ENCODE measurements around the gene PLOD3.
"Not testable (repeated sequence)": the region's sequence is repeated elsewhere in the genome, so short reads cannot be mapped to it uniquely, and the experiment has no call there.

PLOD3 gene

DNA sequence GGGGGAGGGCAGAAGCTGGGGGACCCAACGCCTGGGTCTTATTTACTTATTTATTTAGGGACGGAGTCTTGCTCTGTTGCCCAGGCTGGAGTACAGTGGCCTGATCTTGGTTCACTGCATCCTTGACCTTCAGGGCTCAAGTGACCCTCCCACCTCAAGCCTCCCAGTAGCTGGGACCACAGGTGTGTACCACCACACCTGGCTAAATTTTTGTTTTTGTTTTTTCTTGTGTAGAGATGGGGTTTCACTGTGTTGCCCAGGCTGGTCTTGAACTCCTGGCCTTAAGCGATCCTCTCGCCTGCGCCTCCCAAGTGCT lies 14.8 kb downstream of the PLOD3 start:
- Histone ChIP-seq H3K79me2 (ENCODE audit: low read length) (no peaks in the 10 kb centered on the region), H3K27ac (ENCODE audit: low read length) (no peak overlapping the region), H3K4me3 (ENCODE audit: low read length) (no peak overlapping the region), H3K4me2 (ENCODE audit: low read length) (no peak overlapping the region), H3K27me3 (ENCODE audit: low read depth, low read length) (no peaks in the 10 kb centered on the region), H2AFZ (ENCODE audit: low read depth, low read length) (no peak overlapping the region), H3K9ac (ENCODE audit: low read length) (no peak overlapping the region), H3K4me1 (ENCODE audit: low read length) (no peaks in the 10 kb centered on the region), H3K36me3 (replicated peaks; ENCODE audit: low read depth, low read length) (no peaks in the 10 kb centered on the region), H4K20me1 (ENCODE audit: insufficient read depth, low read length) (no peaks in the 10 kb centered on the region), H3K9me3 (ENCODE audit: insufficient read depth, low read length) (no peaks in the 10 kb centered on the region)
- TF ChIP-seq, protein P1, sequence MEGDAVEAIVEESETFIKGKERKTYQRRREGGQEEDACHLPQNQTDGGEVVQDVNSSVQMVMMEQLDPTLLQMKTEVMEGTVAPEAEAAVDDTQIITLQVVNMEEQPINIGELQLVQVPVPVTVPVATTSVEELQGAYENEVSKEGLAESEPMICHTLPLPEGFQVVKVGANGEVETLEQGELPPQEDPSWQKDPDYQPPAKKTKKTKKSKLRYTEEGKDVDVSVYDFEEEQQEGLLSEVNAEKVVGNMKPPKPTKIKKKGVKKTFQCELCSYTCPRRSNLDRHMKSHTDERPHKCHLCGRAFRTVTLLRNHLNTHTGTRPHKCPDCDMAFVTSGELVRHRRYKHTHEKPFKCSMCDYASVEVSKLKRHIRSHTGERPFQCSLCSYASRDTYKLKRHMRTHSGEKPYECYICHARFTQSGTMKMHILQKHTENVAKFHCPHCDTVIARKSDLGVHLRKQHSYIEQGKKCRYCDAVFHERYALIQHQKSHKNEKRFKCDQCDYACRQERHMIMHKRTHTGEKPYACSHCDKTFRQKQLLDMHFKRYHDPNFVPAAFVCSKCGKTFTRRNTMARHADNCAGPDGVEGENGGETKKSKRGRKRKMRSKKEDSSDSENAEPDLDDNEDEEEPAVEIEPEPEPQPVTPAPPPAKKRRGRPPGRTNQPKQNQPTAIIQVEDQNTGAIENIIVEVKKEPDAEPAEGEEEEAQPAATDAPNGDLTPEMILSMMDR (IDR thresholded peaks at IDR 0.05; ENCODE audit: low read depth, low read length) = no peak
- TF ChIP-seq EZH2phosphoT487 (IDR thresholded peaks at IDR 0.05; ENCODE audit: low read depth) = no peak

DNA sequence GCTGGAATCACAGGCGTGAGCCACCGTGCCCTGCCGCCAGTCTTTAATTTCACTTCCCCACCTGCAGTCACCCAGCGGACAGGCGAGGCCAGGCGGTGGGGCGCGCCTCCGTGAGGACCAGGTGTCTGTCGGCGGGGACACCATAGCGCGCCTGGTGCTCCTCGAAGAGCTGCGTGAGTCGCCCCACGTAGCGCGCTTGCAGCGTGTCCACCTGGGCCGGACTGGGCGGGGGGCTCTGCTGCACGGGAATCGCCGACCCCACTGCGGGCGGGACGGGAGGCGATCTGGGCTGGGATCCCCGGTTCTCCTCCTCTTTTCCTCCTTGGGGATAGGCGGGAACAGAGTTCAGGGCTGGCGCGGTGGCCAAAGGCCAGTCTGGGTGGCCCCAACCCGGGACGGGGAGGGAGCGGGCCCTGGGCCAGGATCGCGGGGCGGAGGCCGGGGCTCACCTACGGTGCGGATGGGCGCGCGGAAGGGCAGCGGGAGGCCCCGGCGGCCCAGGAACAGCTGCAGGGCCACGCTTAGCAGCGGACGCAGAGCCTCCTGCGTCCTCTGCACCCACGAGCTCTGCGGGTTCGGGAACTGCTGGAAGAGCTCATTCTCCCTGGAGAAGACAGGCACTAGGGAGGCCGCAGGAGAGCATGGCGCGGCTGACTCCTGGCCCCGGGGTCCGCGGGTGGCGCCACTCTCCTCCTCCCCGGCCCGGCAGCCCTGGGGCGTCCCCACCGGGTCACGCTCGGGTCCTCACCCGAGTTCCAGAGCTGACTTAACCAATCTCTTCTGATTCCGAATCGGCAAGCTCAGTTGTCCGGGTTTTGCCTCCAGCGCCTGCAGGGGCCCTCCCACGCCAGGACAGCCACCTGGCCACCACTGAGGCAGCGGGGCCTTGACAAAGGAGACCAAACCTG lies 15.4 kb downstream of the PLOD3 start:
- Histone ChIP-seq H3K27ac (ENCODE audit: low read length) (no peak overlapping the region), H3K4me1 (ENCODE audit: low read length) (no peaks in the 10 kb centered on the region), H4K20me1 (ENCODE audit: insufficient read depth, low read length) (no peaks in the 10 kb centered on the region), H3K4me2 (ENCODE audit: low read length) (no peak overlapping the region), H3K9ac (ENCODE audit: low read length) (no peak overlapping the region), H3K36me3 (replicated peaks; ENCODE audit: low read depth, low read length) (no peaks in the 10 kb centered on the region), H3K27me3 (ENCODE audit: low read depth, low read length) (no peaks in the 10 kb centered on the region), H3K4me3 (ENCODE audit: low read length) (no peak overlapping the region), H3K79me2 (ENCODE audit: low read length) (no peaks in the 10 kb centered on the region), H3K9me3 (ENCODE audit: insufficient read depth, low read length) (no peaks in the 10 kb centered on the region), H2AFZ (ENCODE audit: low read depth, low read length) (no peak overlapping the region)
- no peak for TF ChIP-seq EZH2phosphoT487 (IDR thresholded peaks at IDR 0.05; ENCODE audit: low read depth)
- TF ChIP-seq, protein P1 (IDR thresholded peaks at IDR 0.05; ENCODE audit: low read depth, low read length) = no peak

DNA sequence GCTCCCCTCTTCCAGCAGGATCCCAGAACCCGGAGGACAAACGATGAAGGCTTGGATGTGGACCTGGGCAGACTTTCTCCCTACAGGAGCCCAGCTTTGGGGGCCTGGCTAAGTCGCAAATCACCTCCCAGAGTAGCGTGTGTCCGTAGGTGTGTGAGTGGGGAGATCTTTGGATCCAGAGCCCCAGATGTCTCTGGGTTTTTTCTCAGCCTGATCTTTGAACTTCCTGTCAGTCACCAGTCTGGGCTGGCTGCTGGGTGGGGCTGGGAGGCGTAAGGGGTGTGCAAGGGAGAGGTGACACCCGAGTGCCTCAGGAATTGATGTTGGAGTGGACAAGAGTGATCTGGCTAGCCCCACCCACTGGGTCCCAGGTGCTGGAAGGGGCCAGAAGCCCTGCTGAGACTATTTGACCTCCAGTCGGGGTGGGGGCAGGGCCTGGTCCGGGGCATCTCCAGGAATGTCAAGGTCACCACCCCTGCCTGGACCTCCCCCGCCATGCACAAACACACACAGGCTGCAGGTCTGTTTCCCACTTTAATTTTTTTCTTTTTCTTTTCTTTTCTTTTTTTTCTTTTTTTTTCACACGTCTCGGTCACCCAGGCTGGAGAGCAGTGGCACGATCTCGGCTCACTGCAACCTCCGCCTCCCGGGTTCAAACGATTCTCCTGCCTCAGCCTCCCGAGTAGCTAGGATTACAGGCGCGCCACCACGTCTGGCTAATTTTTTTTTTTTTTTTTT lies 16.4 kb downstream of the PLOD3 start, which contains the start of gene MOGAT3:
MOGAT3 (minus strand) TSS at position 175 of the 738 bp plus-strand sequence. CDS start 182 bp downstream, outside the sequence.
- no peaks in the 10 kb centered on the region for H3K27me3 ChIP-seq (ENCODE audit: low read depth, low read length)
- TF ChIP-seq, protein P1 (IDR thresholded peaks at IDR 0.05; ENCODE audit: low read depth, low read length) = no peak
- no peak for TF ChIP-seq EZH2phosphoT487 (IDR thresholded peaks at IDR 0.05; ENCODE audit: low read depth)
- H3K27ac ChIP-seq (ENCODE audit: low read length) = no peak within 1 kb of the TSS
- H3K9me3 ChIP-seq (ENCODE audit: insufficient read depth, low read length) = no peaks in the 10 kb centered on the region
- no peaks in the 10 kb centered on the region for H3K79me2 ChIP-seq (ENCODE audit: low read length)
- H3K4me3 ChIP-seq (ENCODE audit: low read length) = no peak within 1 kb of the TSS
- no peaks in the 10 kb centered on the region for H3K4me1 ChIP-seq (ENCODE audit: low read length)
- H3K9ac ChIP-seq (ENCODE audit: low read length) = no peak within 1 kb of the TSS
- H3K36me3 ChIP-seq (replicated peaks; ENCODE audit: low read depth, low read length) = no peaks in the 10 kb centered on the region
- H4K20me1 ChIP-seq (ENCODE audit: insufficient read depth, low read length) = no peaks in the 10 kb centered on the region
- no peak within 1 kb of the TSS for H3K4me2 ChIP-seq (ENCODE audit: low read length)
- H2AFZ ChIP-seq (ENCODE audit: low read depth, low read length) = no peak within 1 kb of the TSS

DNA sequence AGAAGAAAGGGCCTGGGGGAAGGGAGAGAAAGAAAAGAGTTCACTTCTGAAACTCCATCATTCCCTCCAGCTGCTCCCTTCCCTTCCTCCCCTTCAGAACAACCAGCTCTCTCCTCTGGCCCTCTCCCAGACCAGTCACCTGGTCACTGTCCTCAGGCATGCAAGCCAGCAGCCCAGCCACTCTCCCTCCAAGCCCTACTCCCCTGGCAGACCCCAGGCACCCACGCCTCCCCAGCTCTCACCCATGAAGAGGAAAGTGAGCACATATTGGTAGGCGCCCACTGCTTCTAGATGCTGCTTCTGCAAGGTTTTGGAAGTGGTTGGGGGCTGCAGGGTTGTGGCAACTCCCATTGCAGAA lies 16.9 kb downstream of the PLOD3 start:
- H3K27me3 ChIP-seq (ENCODE audit: low read depth, low read length) = no peaks in the 10 kb centered on the region
- H3K9ac ChIP-seq (ENCODE audit: low read length) = no peak overlapping the region
- no peak overlapping the region for H3K4me2 ChIP-seq (ENCODE audit: low read length)
- no peaks in the 10 kb centered on the region for H3K4me1 ChIP-seq (ENCODE audit: low read length)
- no peaks in the 10 kb centered on the region for H3K9me3 ChIP-seq (ENCODE audit: insufficient read depth, low read length)
- H2AFZ ChIP-seq (ENCODE audit: low read depth, low read length) = no peak overlapping the region
- no peaks in the 10 kb centered on the region for H4K20me1 ChIP-seq (ENCODE audit: insufficient read depth, low read length)
- H3K79me2 ChIP-seq (ENCODE audit: low read length) = no peaks in the 10 kb centered on the region
- no peak overlapping the region for H3K4me3 ChIP-seq (ENCODE audit: low read length)
- no peaks in the 10 kb centered on the region for H3K36me3 ChIP-seq (replicated peaks; ENCODE audit: low read depth, low read length)
- TF ChIP-seq, protein P1 (IDR thresholded peaks at IDR 0.05; ENCODE audit: low read depth, low read length) = no peak
- no peak for TF ChIP-seq EZH2phosphoT487 (IDR thresholded peaks at IDR 0.05; ENCODE audit: low read depth)
- H3K27ac ChIP-seq (ENCODE audit: low read length) = no peak overlapping the region

DNA sequence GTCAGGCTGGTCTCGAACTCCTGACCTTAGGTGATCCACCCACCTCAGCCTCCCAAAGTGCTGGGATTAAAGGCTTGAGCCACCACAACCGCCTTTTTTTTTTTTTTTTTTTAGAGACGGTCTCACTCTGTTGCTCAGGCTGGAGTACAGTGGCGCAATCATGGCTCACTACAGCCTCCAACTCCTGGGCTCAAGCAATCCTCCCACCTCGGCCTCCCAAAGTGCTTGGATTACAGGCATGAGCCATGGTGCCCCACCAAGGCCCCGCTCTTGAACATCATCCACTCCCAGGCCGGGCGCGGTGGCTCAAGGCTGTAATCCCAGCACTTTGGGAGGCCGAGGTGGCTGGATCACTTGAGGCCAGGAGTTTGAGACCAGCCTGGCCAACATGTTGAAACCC lies 17.9 kb downstream of the PLOD3 start:
- H3K9me3 ChIP-seq (ENCODE audit: insufficient read depth, low read length); H3K4me3 ChIP-seq (ENCODE audit: low read length); H3K27ac ChIP-seq (ENCODE audit: low read length); H2AFZ ChIP-seq (ENCODE audit: low read depth, low read length); H3K9ac ChIP-seq (ENCODE audit: low read length); H3K36me3 ChIP-seq (replicated peaks; ENCODE audit: low read depth, low read length); H3K4me2 ChIP-seq (ENCODE audit: low read length); H3K79me2 ChIP-seq (ENCODE audit: low read length); H3K4me1 ChIP-seq (ENCODE audit: low read length); H3K27me3 ChIP-seq (ENCODE audit: low read depth, low read length); H4K20me1 ChIP-seq (ENCODE audit: insufficient read depth, low read length): not testable (repeated sequence)

Data from OCI-LY3 (cell line).